ENCODE data around the gene SOX6.

Gene SOX6

GRCh38 chr11:16279524-16279923, 76.8 kb downstream of the SOX6 start:
- no peak for FAIRE-seq

GRCh38 chr11:16278979-16279378, 77.4 kb downstream of the SOX6 start:
- FAIRE-seq, result no peak

More at GRCh38 chr11:16279524-16279923, 76.8 kb downstream of the SOX6 start:
- no peak for DNase-seq (ENCODE audit: low spot score)

GRCh38 chr11:16278273-16278672, 78.1 kb downstream of the SOX6 start:
- DNase-seq (ENCODE audit: low spot score), result no peak
- FAIRE-seq, result no peak

More at GRCh38 chr11:16278979-16279378, 77.4 kb downstream of the SOX6 start:
- DNase-seq (ENCODE audit: low spot score), result no peak

GRCh38 chr11:16276251-16276650, 80.1 kb downstream of the SOX6 start:
- DNase-seq (ENCODE audit: low spot score) (no peak), FAIRE-seq (no peak)

GRCh38 chr11:16271258-16271657, 85.1 kb downstream of the SOX6 start:
- no peak for DNase-seq (ENCODE audit: low spot score)
- no peak for FAIRE-seq

- DNase-seq (ENCODE audit: low spot score) (no peak), FAIRE-seq (no peak)
Observed at GRCh38 chr11:16266021-16266420, 90.3 kb downstream of the SOX6 start.

- DNase-seq (ENCODE audit: low spot score), result no peak
- no peak for FAIRE-seq
Observed at GRCh38 chr11:16265022-16265421, 91.3 kb downstream of the SOX6 start.

GRCh38 chr11:16262645-16262955, 93.7 kb downstream of the SOX6 start:
- no peak for FAIRE-seq
- no peak for DNase-seq (ENCODE audit: low spot score)

GRCh38 chr11:16261836-16262644, 94.3 kb downstream of the SOX6 start:
- DNase-seq (ENCODE audit: low spot score) (no peak), FAIRE-seq (no peak)

GRCh38 chr11:16252373-16252772, 104.0 kb downstream of the SOX6 start:
- FAIRE-seq (no peak), DNase-seq (ENCODE audit: low spot score) (peak; percentile 1)

GRCh38 chr11:16248248-16248647, 108.1 kb downstream of the SOX6 start:
- no peak for FAIRE-seq

GRCh38 chr11:16242806-16243205, 113.5 kb downstream of the SOX6 start:
- FAIRE-seq (no peak), DNase-seq (ENCODE audit: low spot score) (no peak)

More at GRCh38 chr11:16248248-16248647, 108.1 kb downstream of the SOX6 start:
- DNase-seq (ENCODE audit: low spot score), result no peak

- FAIRE-seq, result no peak
- no peak for DNase-seq (ENCODE audit: low spot score)
Observed at GRCh38 chr11:16240687-16241086, 115.7 kb downstream of the SOX6 start.

GRCh38 chr11:16239141-16240105, 116.9 kb downstream of the SOX6 start:
- FAIRE-seq, result no peak

GRCh38 chr11:16226245-16226644, 130.1 kb downstream of the SOX6 start:
- peak; percentile 7 for DNase-seq (ENCODE audit: low spot score)
- FAIRE-seq, result no peak

More at GRCh38 chr11:16239141-16240105, 116.9 kb downstream of the SOX6 start:
- DNase-seq (ENCODE audit: low spot score), result no peak

- DNase-seq (ENCODE audit: low spot score), result no peak
- no peak for FAIRE-seq
Observed at GRCh38 chr11:16225623-16226022, 130.7 kb downstream of the SOX6 start.

- DNase-seq (ENCODE audit: low spot score), result no peak
- FAIRE-seq, result no peak
Observed at GRCh38 chr11:16223558-16223957, 132.8 kb downstream of the SOX6 start.

- FAIRE-seq (no peak), DNase-seq (ENCODE audit: low spot score) (no peak)
Observed at GRCh38 chr11:16217631-16218030, 138.7 kb downstream of the SOX6 start.

GRCh38 chr11:16216831-16217230, 139.5 kb downstream of the SOX6 start:
- DNase-seq (ENCODE audit: low spot score) (no peak), FAIRE-seq (no peak)

GRCh38 chr11:16215352-16215751, 141.0 kb downstream of the SOX6 start:
- DNase-seq (ENCODE audit: low spot score) (no peak), FAIRE-seq (no peak)

- DNase-seq (ENCODE audit: low spot score) (no peak), FAIRE-seq (no peak)
Observed at GRCh38 chr11:16211407-16211806, 144.9 kb downstream of the SOX6 start.

GRCh38 chr11:16204261-16204660, 152.1 kb downstream of the SOX6 start:
- DNase-seq (ENCODE audit: low spot score) (no peak), FAIRE-seq (no peak)

Data from urothelium cell line (cell line).